ENCODE measurements around the gene PLXNC1. TPM values are rescaled to one million over a fixed set of nuclear protein-coding genes. Genes with fewer than 3 reads are reported as not detected.
A peak's percentile ranks its signal among the peaks of the same experiment; 100 is the strongest.

Gene PLXNC1
- total RNA-seq, 1 donor from 2014 or later = under 0.01 TPM

GRCh38 chr12:94123127-94123526 is 25.2 kb upstream of the PLXNC1 start:
- Histone ChIP-seq H3K36me3 (ENCODE audit: control insufficient read depth, insufficient read depth, low read length) (no peaks in the 10 kb centered on the region), H3K4me3 (ENCODE audit: low read depth, low read length) (no peak overlapping the region), H3K27me3 (ENCODE audit: control insufficient read depth, insufficient read depth, low read length) (no peaks in the 10 kb centered on the region)
- no peak for FAIRE-seq
- no peak for DNase-seq (ENCODE audit: low read depth)
- TF ChIP-seq CTCF (IDR thresholded peaks at IDR 0.05; ENCODE audit: insufficient read depth, low read length, severe bottlenecking) = no peak

- DNase-seq (ENCODE audit: low read depth) (no peak), FAIRE-seq (no peak)
- peaks cover 2% of the 10 kb centered on the region for H3K27me3 ChIP-seq (ENCODE audit: control insufficient read depth, insufficient read depth, low read length)
- H3K4me3 ChIP-seq (ENCODE audit: low read depth, low read length) = no peak overlapping the region
- no peak for TF ChIP-seq CTCF (IDR thresholded peaks at IDR 0.05; ENCODE audit: insufficient read depth, low read length, severe bottlenecking)
- no peaks in the 10 kb centered on the region for H3K36me3 ChIP-seq (ENCODE audit: control insufficient read depth, insufficient read depth, low read length)
Observed at GRCh38 chr12:94126067-94126466, 22.3 kb upstream of the PLXNC1 start.

GRCh38 chr12:94127239-94128131 is 20.9 kb upstream of the PLXNC1 start:
- DNase-seq (ENCODE audit: low read depth) (no peak), FAIRE-seq (no peak)
- Histone ChIP-seq H3K36me3 (ENCODE audit: control insufficient read depth, insufficient read depth, low read length) (no peaks in the 10 kb centered on the region), H3K27me3 (ENCODE audit: control insufficient read depth, insufficient read depth, low read length) (peaks cover 2% of the 10 kb centered on the region), H3K4me3 (ENCODE audit: low read depth, low read length) (no peak overlapping the region)
- no peak for TF ChIP-seq CTCF (IDR thresholded peaks at IDR 0.05; ENCODE audit: insufficient read depth, low read length, severe bottlenecking)

GRCh38 chr12:94128280-94128679 is 20.1 kb upstream of the PLXNC1 start:
- no peak for DNase-seq (ENCODE audit: low read depth)
- Histone ChIP-seq H3K4me3 (ENCODE audit: low read depth, low read length) (no peak overlapping the region), H3K27me3 (ENCODE audit: control insufficient read depth, insufficient read depth, low read length) (peaks cover 2% of the 10 kb centered on the region), H3K36me3 (ENCODE audit: control insufficient read depth, insufficient read depth, low read length) (no peaks in the 10 kb centered on the region)
- FAIRE-seq = no peak
- no peak for TF ChIP-seq CTCF (IDR thresholded peaks at IDR 0.05; ENCODE audit: insufficient read depth, low read length, severe bottlenecking)

- FAIRE-seq (no peak), DNase-seq (ENCODE audit: low read depth) (peak; percentile 60)
- TF ChIP-seq CTCF (IDR thresholded peaks at IDR 0.05; ENCODE audit: insufficient read depth, low read length, severe bottlenecking) = peak; percentile 59
- peaks cover under 1% of the 10 kb centered on the region for H3K27me3 ChIP-seq (ENCODE audit: control insufficient read depth, insufficient read depth, low read length)
- H3K4me3 ChIP-seq (ENCODE audit: low read depth, low read length) = no peak overlapping the region
- H3K36me3 ChIP-seq (ENCODE audit: control insufficient read depth, insufficient read depth, low read length) = no peaks in the 10 kb centered on the region
Observed at GRCh38 chr12:94133964-94134795, 14.2 kb upstream of the PLXNC1 start.
